Left ventricle myocardium inferior (tissue), 1 donor: Measurements from ENCODE around the gene MEGF9. TPM values are rescaled to one million over a fixed set of nuclear protein-coding genes. Genes with fewer than 3 reads are reported as not detected.
"Not testable (repeated sequence)": the region's sequence is repeated elsewhere in the genome, so short reads cannot be mapped to it uniquely, and the experiment has no call there.

Source experiments
- DNase-seq: peaks from one replicate; pipeline ENCODE4 v3.0.0-alpha.2; 2020
- H3K27ac ChIP-seq: fragments of 200-600 bp; replicated peaks from 2 replicates; pipeline ENCODE4 v1.8.0; 2021
- H3K27me3 ChIP-seq: fragments of 200-600 bp; 2 replicates; pipeline ENCODE4 v1.8.0; 2021; ENCODE audit warnings: low read depth
- H3K36me3 ChIP-seq: fragments of 200-600 bp; 2 replicates; pipeline ENCODE4 v1.8.0; 2021
- H3K4me1 ChIP-seq: fragments of 200-600 bp; 2 replicates; pipeline ENCODE4 v1.8.0; 2021
- H3K4me3 ChIP-seq: fragments of 200-600 bp; 2 replicates; pipeline ENCODE4 v1.8.0; 2021; ENCODE audit warnings: mild to moderate bottlenecking, moderate library complexity
- H3K9me3 ChIP-seq: fragments of 200-600 bp; replicated peaks from 2 replicates; pipeline ENCODE4 v1.8.0; 2021
- CTCF ChIP-seq: fragments of 200-600 bp; IDR thresholded peaks from 2 replicates; pipeline ENCODE4 v1.8.0; 2021; ENCODE audit warnings: antibody characterized with exemption, mild to moderate bottlenecking, borderline replicate concordance
- intact Hi-C: fragments of 100-400 bp; cut with micrococcal nuclease; formaldehyde crosslinking; loops from one replicate; pipeline ENCODE4 v1.11.0; 2022
- total RNA-seq: library from RNA; stranded (reverse); fragmentation: NEBNext Ultra II Directional; extraction: Animal tissue kit (Norgen Biotek cat#: 25700); gene quantifications from one replicate; pipeline ENCODE4 v1.2.1, GENCODE V29; 2021
- donor health status: DM: no; HTN: yes; CAD: no; lungs with severe emphysema.

Gene MEGF9
- total RNA-seq, 1 donor from 2014 or later = 5.1 TPM

DNA sequence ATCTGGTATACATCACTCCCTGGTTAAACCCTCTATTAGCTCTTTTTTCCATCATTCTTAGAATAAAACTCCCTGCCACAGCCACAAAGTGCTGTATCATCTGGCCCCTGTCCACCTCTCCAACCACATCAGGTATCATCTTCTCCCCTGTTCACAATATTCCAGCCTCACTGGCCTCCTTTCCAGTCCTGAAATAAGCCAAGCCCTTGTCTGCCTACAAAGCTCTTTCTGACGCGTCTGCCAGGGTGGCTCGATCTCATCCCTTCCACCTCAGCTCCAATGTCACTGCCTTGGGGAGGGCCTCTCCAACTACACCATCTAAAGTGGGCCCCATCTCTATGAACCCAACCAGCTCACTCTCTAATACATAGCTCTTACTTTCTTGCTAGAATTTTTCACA is 155.8 kb downstream of the MEGF9 start:
- peaks cover 19% of the 10 kb centered on the region for H3K36me3 ChIP-seq

DNA sequence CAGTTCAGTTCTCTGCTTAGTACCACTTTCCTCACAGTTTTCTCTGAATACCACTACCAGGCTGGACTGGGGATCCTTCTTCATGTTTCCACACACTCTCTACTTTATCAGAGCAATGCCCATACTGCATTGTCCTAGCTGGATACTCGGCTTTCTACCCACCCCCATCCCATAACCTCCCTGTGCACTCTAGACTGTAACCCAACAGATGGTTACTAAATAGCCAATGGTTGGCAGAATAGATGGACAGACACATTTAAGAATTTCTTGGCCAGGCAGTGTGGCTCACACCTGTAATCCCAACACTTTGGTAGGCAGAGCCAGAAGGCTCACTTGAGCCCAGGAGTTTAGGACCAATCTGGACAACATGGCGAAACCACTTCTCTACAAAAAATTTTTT is 157.1 kb downstream of the MEGF9 start:
- no peak for DNase-seq
- no peaks in the 10 kb centered on the region for H3K27me3 ChIP-seq
- no peaks in the 10 kb centered on the region for H3K9me3 ChIP-seq
- peaks cover 25% of the 10 kb centered on the region for H3K36me3 ChIP-seq
- intact Hi-C loops = no loop called here
- H3K4me3 ChIP-seq = no peak overlapping the region
- peaks cover 4% of the 10 kb centered on the region for H3K4me1 ChIP-seq
- H3K27ac ChIP-seq = no peak overlapping the region
- no peak for TF ChIP-seq CTCF

More for the DNA sequence above, 155.8 kb downstream of the MEGF9 start:
- TF ChIP-seq CTCF = no peak
- H3K4me1 ChIP-seq = peaks cover 12% of the 10 kb centered on the region
- DNase-seq = no peak
- H3K9me3 ChIP-seq = no peaks in the 10 kb centered on the region
- H3K27me3 ChIP-seq = no peaks in the 10 kb centered on the region
- H3K4me3 ChIP-seq = no peak overlapping the region
- H3K27ac ChIP-seq = no peak overlapping the region
- intact Hi-C loops = no loop called here

GRCh38 chr9:120556775-120557174 is 157.5 kb downstream of the MEGF9 start:
- H3K4me1 ChIP-seq = peaks cover 4% of the 10 kb centered on the region
- intact Hi-C loops = no loop called here

DNA sequence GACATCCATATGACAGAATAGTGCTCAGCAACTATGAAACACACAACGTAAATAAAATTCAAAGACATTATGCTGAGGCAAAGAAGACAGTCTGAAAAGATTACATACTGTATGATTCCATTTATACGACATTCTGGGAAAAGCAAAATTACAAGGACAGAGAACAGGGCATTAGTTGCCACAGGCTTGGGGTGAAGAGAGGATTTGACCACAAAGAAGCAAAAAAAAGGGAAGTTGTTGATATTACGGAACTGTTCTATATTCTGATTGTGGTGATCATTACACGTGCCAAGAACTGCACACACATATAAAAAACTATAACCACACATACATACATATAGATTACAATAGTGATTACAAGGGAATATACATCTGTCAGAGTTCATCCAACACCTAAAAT is 158.4 kb downstream of the MEGF9 start:
- peaks cover 4% of the 10 kb centered on the region for H3K4me1 ChIP-seq
- no peak for TF ChIP-seq CTCF
- no peaks in the 10 kb centered on the region for H3K27me3 ChIP-seq
- H3K27ac ChIP-seq = no peak overlapping the region
- no peak for DNase-seq
- H3K36me3 ChIP-seq = peaks cover 30% of the 10 kb centered on the region
- H3K4me3 ChIP-seq = no peak overlapping the region
- H3K9me3 ChIP-seq = no peaks in the 10 kb centered on the region
- intact Hi-C loops = no loop called here

More at GRCh38 chr9:120556775-120557174, 157.5 kb downstream of the MEGF9 start:
- H3K27me3 ChIP-seq = no peaks in the 10 kb centered on the region
- no peaks in the 10 kb centered on the region for H3K9me3 ChIP-seq
- peaks cover 25% of the 10 kb centered on the region for H3K36me3 ChIP-seq
- no peak for DNase-seq
- no peak overlapping the region for H3K27ac ChIP-seq
- H3K4me3 ChIP-seq = no peak overlapping the region
- TF ChIP-seq CTCF = no peak

DNA sequence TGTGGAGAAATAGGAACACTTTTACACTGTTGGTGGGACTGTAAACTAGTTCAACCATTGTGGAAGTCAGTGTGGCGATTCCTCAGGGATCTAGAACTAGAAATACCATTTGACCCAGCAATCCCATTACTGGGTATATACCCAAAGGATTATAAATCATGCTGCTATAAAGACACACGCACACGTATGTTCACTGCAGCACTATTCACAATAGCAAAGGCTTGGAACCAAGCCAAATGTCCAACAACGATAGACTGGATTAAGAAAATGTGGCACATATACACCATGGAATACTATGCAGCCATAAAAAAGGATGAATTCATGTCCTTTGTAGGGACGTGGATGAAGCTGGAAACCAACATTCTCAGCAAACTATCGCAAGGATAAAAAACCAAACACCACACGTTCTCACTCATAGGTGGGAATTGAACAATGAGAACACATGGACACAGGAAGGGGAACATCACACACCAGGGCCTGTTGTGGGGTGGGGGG is 162.0 kb downstream of the MEGF9 start:
- H3K4me3 ChIP-seq, intact Hi-C loops, H3K27ac ChIP-seq, H3K9me3 ChIP-seq, H3K27me3 ChIP-seq, DNase-seq, H3K4me1 ChIP-seq: not testable (repeated sequence)
- peaks cover 61% of the 10 kb centered on the region for H3K36me3 ChIP-seq

Other genes with a start within 250 kb of the MEGF9 start
- 63.6 TPM for gene CDK5RAP2, start 134.3 kb downstream of the MEGF9 start, total RNA-seq
- gene FBXW2, start 78.9 kb upstream of the MEGF9 start, total RNA-seq = 41.3 TPM
- gene PSMD5, start 128.5 kb upstream of the MEGF9 start, total RNA-seq = 16.2 TPM
- gene PHF19, start 162.7 kb upstream of the MEGF9 start, total RNA-seq = 13.0 TPM
- 2.6 TPM for gene TRAF1, start 212.3 kb upstream of the MEGF9 start, total RNA-seq